Loucy (cell line): Measurements from ENCODE around the gene GSDME.

ENCODE experiments used
- H2AFZ ChIP-seq: fragments of 200-600 bp; sonication (generic); 2 replicates; pipeline ENCODE4 v1.6.0; 2016; ENCODE audit warnings: antibody characterized with exemption, mild to moderate bottlenecking, low read length, moderate library complexity
- H3F3A ChIP-seq: fragments of 200-600 bp; 2 replicates; pipeline ENCODE4 v1.6.0; 2016; ENCODE audit warnings: antibody characterized with exemption, low read depth, mild to moderate bottlenecking
- H3K27me3 ChIP-seq: fragments of 200-600 bp; sonication (generic); 2 replicates; pipeline ENCODE4 v1.6.1; 2014; ENCODE audit warnings: low read length, mild to moderate bottlenecking; ENCODE audit not compliant: insufficient read depth, poor library complexity, severe bottlenecking
- H3K36me3 ChIP-seq: fragments of 200-600 bp; sonication (generic); 2 replicates; pipeline ENCODE4 v1.6.1; 2016; ENCODE audit warnings: low read length; ENCODE audit not compliant: insufficient read depth
- H3K4me1 ChIP-seq: fragments of 200-600 bp; sonication (generic); 2 replicates; pipeline ENCODE4 v1.5.1; 2014; ENCODE audit warnings: low read length, mild to moderate bottlenecking; ENCODE audit not compliant: insufficient read depth, poor library complexity, severe bottlenecking
- H3K4me2 ChIP-seq: fragments of 200-600 bp; sonication (generic); 2 replicates; pipeline ENCODE4 v1.6.0; 2014; ENCODE audit warnings: antibody characterized with exemption, low read length, low read depth, mild to moderate bottlenecking; ENCODE audit not compliant: poor library complexity, severe bottlenecking
- H3K4me3 ChIP-seq: fragments of 200-600 bp; sonication (generic); 2 replicates; pipeline ENCODE4 v1.5.1; 2014; ENCODE audit warnings: low read length, mild to moderate bottlenecking, mixed read lengths; ENCODE audit not compliant: poor library complexity, severe bottlenecking
- H3K79me2 ChIP-seq: fragments of 200-600 bp; sonication (generic); 2 replicates; pipeline ENCODE4 v1.6.1; 2014; ENCODE audit warnings: low read length; ENCODE audit not compliant: insufficient read depth
- H3K9ac ChIP-seq: fragments of 200-600 bp; sonication (generic); 2 replicates; pipeline ENCODE4 v1.6.0; 2014; ENCODE audit warnings: mild to moderate bottlenecking, low read depth, low read length, moderate library complexity; ENCODE audit not compliant: poor library complexity, severe bottlenecking
- H3K9me2 ChIP-seq: fragments of 200-600 bp; sonication (generic); replicated peaks from 2 replicates; pipeline ENCODE4 v1.6.1; 2016; ENCODE audit warnings: low read depth, low read length, mixed read lengths
- H3K9me3 ChIP-seq: fragments of 200-600 bp; sonication (generic); 2 replicates; pipeline ENCODE4 v1.6.1; 2014; ENCODE audit warnings: mild to moderate bottlenecking, antibody characterized with exemption, low read length, low read depth; ENCODE audit not compliant: insufficient read depth
- H4K20me1 ChIP-seq: fragments of 200-600 bp; sonication (generic); 2 replicates; pipeline ENCODE4 v1.6.0; 2014; ENCODE audit warnings: antibody characterized with exemption, low read length, mild to moderate bottlenecking; ENCODE audit not compliant: insufficient read depth, poor library complexity, severe bottlenecking
- CTCF ChIP-seq: fragments of 200-600 bp; sonication (generic); conservative IDR thresholded peaks from 2 replicates; pipeline ENCODE4 v1.5.1; 2014; ENCODE audit warnings: mild to moderate bottlenecking, antibody characterized with exemption, low read length
- EZH2phosphoT487 ChIP-seq: fragments of 200-600 bp; IDR thresholded peaks from 2 replicates; pipeline ENCODE4 v1.6.1; 2018; ENCODE audit warnings: antibody characterized with exemption, mild to moderate bottlenecking, moderate library complexity, borderline replicate concordance

Gene GSDME

GRCh38 chr7:24702755-24703154 is 54.5 kb downstream of the GSDME start:
- TF ChIP-seq EZH2phosphoT487 (no peak), CTCF (no peak)
- no peak overlapping the region for H2AFZ ChIP-seq
- H3K9me2 ChIP-seq: no peaks in the 10 kb centered on the region
- no peaks in the 10 kb centered on the region for H3K36me3 ChIP-seq
- no peaks in the 10 kb centered on the region for H3K79me2 ChIP-seq
- H3K4me1 ChIP-seq: no peaks in the 10 kb centered on the region
- H3K27me3 ChIP-seq: no peaks in the 10 kb centered on the region
- H3K9ac ChIP-seq: no peak overlapping the region
- H3F3A ChIP-seq: no peaks in the 10 kb centered on the region
- no peaks in the 10 kb centered on the region for H4K20me1 ChIP-seq
- H3K9me3 ChIP-seq: no peaks in the 10 kb centered on the region
- H3K4me2 ChIP-seq: no peak overlapping the region
- H3K4me3 ChIP-seq: no peak overlapping the region

GRCh38 chr7:24701261-24702235 is 55.7 kb downstream of the GSDME start:
- no peak overlapping the region for H3K4me3 ChIP-seq
- no peaks in the 10 kb centered on the region for H3K9me3 ChIP-seq
- H4K20me1 ChIP-seq: no peaks in the 10 kb centered on the region
- no peaks in the 10 kb centered on the region for H3K9me2 ChIP-seq
- H3K27me3 ChIP-seq: no peaks in the 10 kb centered on the region
- no peaks in the 10 kb centered on the region for H3F3A ChIP-seq
- no peak overlapping the region for H3K9ac ChIP-seq
- H3K79me2 ChIP-seq: no peaks in the 10 kb centered on the region
- no peak overlapping the region for H2AFZ ChIP-seq
- no peak overlapping the region for H3K4me2 ChIP-seq
- H3K36me3 ChIP-seq: no peaks in the 10 kb centered on the region
- TF ChIP-seq EZH2phosphoT487 (no peak), CTCF (no peak)
- no peaks in the 10 kb centered on the region for H3K4me1 ChIP-seq

- no peaks in the 10 kb centered on the region for H3K27me3 ChIP-seq
- no peak for TF ChIP-seq CTCF
- TF ChIP-seq EZH2phosphoT487: no peak
- no peaks in the 10 kb centered on the region for H3F3A ChIP-seq
- H3K9ac ChIP-seq: no peak overlapping the region
- H3K36me3 ChIP-seq: no peaks in the 10 kb centered on the region
- H3K4me2 ChIP-seq: no peak overlapping the region
- H3K9me3 ChIP-seq: no peaks in the 10 kb centered on the region
- H2AFZ ChIP-seq: no peak overlapping the region
- no peak overlapping the region for H3K4me3 ChIP-seq
- H3K9me2 ChIP-seq: no peaks in the 10 kb centered on the region
- H3K4me1 ChIP-seq: no peaks in the 10 kb centered on the region
- no peaks in the 10 kb centered on the region for H4K20me1 ChIP-seq
- no peaks in the 10 kb centered on the region for H3K79me2 ChIP-seq
Measured at GRCh38 chr7:24700521-24701260, 56.6 kb downstream of the GSDME start.
